Measurements from ENCODE around the gene SHB.
A peak's percentile ranks its signal among the peaks of the same experiment; 100 is the strongest.

The SHB gene

GRCh38 chr9:37902796-37903646 is 166.0 kb downstream of the SHB start:
- peaks cover 5 to 30% of the 10 kb centered on the region in 2 donors for H3K36me3 ChIP-seq (replicated peaks in 1 of 2; ENCODE audit: control insufficient read depth in 2 of 2, insufficient read depth in 2 of 2, low read length in 2 of 2)
- no peak overlapping the region for H3K27ac ChIP-seq (replicated peaks; ENCODE audit: low read length)
- H3K79me1 ChIP-seq (ENCODE audit: low read depth, low read length) = no peaks in the 10 kb centered on the region
- H4K8ac ChIP-seq (ENCODE audit: low read depth, low read length) = no peak overlapping the region
- H2BK12ac ChIP-seq (ENCODE audit: low read length) = no peak overlapping the region
- H3K4me3 ChIP-seq (ENCODE audit: low read length in 2 of 2) = peak overlapping the region; percentile 68 to 95
- H3K14ac ChIP-seq (ENCODE audit: low read length) = no peak overlapping the region
- H2AFZ ChIP-seq (ENCODE audit: low read length) = peak overlapping the region; percentile 100
- peak overlapping the region; percentile 96 for H3K9ac ChIP-seq (ENCODE audit: low read depth, low read length, poor library complexity)
- H4K91ac ChIP-seq (ENCODE audit: low read depth, low read length, poor library complexity) = no peak overlapping the region
- no peak overlapping the region for H2BK15ac ChIP-seq (ENCODE audit: low read length)
- H3K9me3 ChIP-seq (replicated peaks in 1 of 2; ENCODE audit: control insufficient read depth in 2 of 2, insufficient read depth in 1 of 2, low read depth in 1 of 2, low read length in 2 of 2) = no peaks in the 10 kb centered on the region
- peaks cover 8 to 14% of the 10 kb centered on the region in 2 donors for H3K4me1 ChIP-seq (ENCODE audit: control insufficient read depth in 2 of 2, insufficient read depth in 1 of 2, low read depth in 1 of 2, low read length in 2 of 2)
- H3K18ac ChIP-seq (ENCODE audit: low read length) = no peak overlapping the region
- H2AK5ac ChIP-seq (ENCODE audit: low read depth, low read length) = no peak overlapping the region
- WGBS, 2 donors (ENCODE audit: extremely low coverage in 2 of 2, insufficient read length in 2 of 2, insufficient replicate concordance in 1 of 2) = no CpG with 5 or more reads among the region's 17 CpGs
- H2BK5ac ChIP-seq (ENCODE audit: low read length) = peak overlapping the region; percentile 69
- no peak overlapping the region for H2BK120ac ChIP-seq (ENCODE audit: low read depth, low read length)
- H3K23ac ChIP-seq (ENCODE audit: low read depth, low read length, poor library complexity) = no peak overlapping the region
- no peaks in the 10 kb centered on the region for H3K27me3 ChIP-seq (ENCODE audit: control insufficient read depth in 3 of 3, insufficient read depth in 3 of 3, low read depth in 1 of 3, low read length in 3 of 3)
- peak; percentile 23 for DNase-seq (ENCODE audit: low spot score)
- H3K4ac ChIP-seq (ENCODE audit: low read length) = no peak overlapping the region
- H3K4me2 ChIP-seq (ENCODE audit: insufficient read depth, low read length, poor library complexity, severe bottlenecking) = peak overlapping the region; percentile 75

- DNase-seq (ENCODE audit: low spot score) = no peak
- no peaks in the 10 kb centered on the region for H3K79me1 ChIP-seq (ENCODE audit: low read depth, low read length)
- no peak overlapping the region for H3K4ac ChIP-seq (ENCODE audit: low read length)
- no peak overlapping the region for H4K8ac ChIP-seq (ENCODE audit: low read depth, low read length)
- H3K27me3 ChIP-seq (ENCODE audit: control insufficient read depth in 3 of 3, insufficient read depth in 3 of 3, low read depth in 1 of 3, low read length in 3 of 3) = no peaks in the 10 kb centered on the region
- no peak overlapping the region for H2AK5ac ChIP-seq (ENCODE audit: low read depth, low read length)
- no peak overlapping the region for H2BK12ac ChIP-seq (ENCODE audit: low read length)
- H2BK15ac ChIP-seq (ENCODE audit: low read length) = no peak overlapping the region
- H3K36me3 ChIP-seq (replicated peaks in 1 of 2; ENCODE audit: control insufficient read depth in 2 of 2, insufficient read depth in 2 of 2, low read length in 2 of 2) = peaks cover 5 to 35% of the 10 kb centered on the region in 2 donors
- H3K4me2 ChIP-seq (ENCODE audit: insufficient read depth, low read length, poor library complexity, severe bottlenecking) = no peak overlapping the region
- H2BK5ac ChIP-seq (ENCODE audit: low read length) = no peak overlapping the region
- H3K23ac ChIP-seq (ENCODE audit: low read depth, low read length, poor library complexity) = no peak overlapping the region
- no peak overlapping the region for H2BK120ac ChIP-seq (ENCODE audit: low read depth, low read length)
- no peak overlapping the region for H3K4me3 ChIP-seq (ENCODE audit: low read length in 2 of 2)
- H3K14ac ChIP-seq (ENCODE audit: low read length) = no peak overlapping the region
- H3K9me3 ChIP-seq (replicated peaks in 1 of 2; ENCODE audit: control insufficient read depth in 2 of 2, insufficient read depth in 1 of 2, low read depth in 1 of 2, low read length in 2 of 2) = no peaks in the 10 kb centered on the region
- H3K18ac ChIP-seq (ENCODE audit: low read length) = no peak overlapping the region
- no peak overlapping the region for H3K27ac ChIP-seq (replicated peaks; ENCODE audit: low read length)
- peaks cover 8 to 14% of the 10 kb centered on the region in 2 donors for H3K4me1 ChIP-seq (ENCODE audit: control insufficient read depth in 2 of 2, insufficient read depth in 1 of 2, low read depth in 1 of 2, low read length in 2 of 2)
- H4K91ac ChIP-seq (ENCODE audit: low read depth, low read length, poor library complexity) = no peak overlapping the region
- no peak overlapping the region for H3K9ac ChIP-seq (ENCODE audit: low read depth, low read length, poor library complexity)
- no peak overlapping the region for H2AFZ ChIP-seq (ENCODE audit: low read length)
These were observed 166.9 kb downstream of the SHB start for GRCh38 chr9:37902131-37902530.

- Histone ChIP-seq H2BK12ac (ENCODE audit: low read length) (no peak overlapping the region), H3K14ac (ENCODE audit: low read length) (no peak overlapping the region), H2BK120ac (ENCODE audit: low read depth, low read length) (no peak overlapping the region), H3K23ac (ENCODE audit: low read depth, low read length, poor library complexity) (no peak overlapping the region), H4K91ac (ENCODE audit: low read depth, low read length, poor library complexity) (no peak overlapping the region), H2AK5ac (ENCODE audit: low read depth, low read length) (no peak overlapping the region), H3K9me3 (replicated peaks in 1 of 2; ENCODE audit: control insufficient read depth in 2 of 2, insufficient read depth in 1 of 2, low read depth in 1 of 2, low read length in 2 of 2) (no peaks in the 10 kb centered on the region), H3K27me3 (ENCODE audit: control insufficient read depth in 3 of 3, insufficient read depth in 3 of 3, low read depth in 1 of 3, low read length in 3 of 3) (no peaks in the 10 kb centered on the region), H4K8ac (ENCODE audit: low read depth, low read length) (no peak overlapping the region), H3K27ac (replicated peaks; ENCODE audit: low read length) (no peak overlapping the region), H3K9ac (ENCODE audit: low read depth, low read length, poor library complexity) (no peak overlapping the region), H2AFZ (ENCODE audit: low read length) (no peak overlapping the region), H3K36me3 (replicated peaks in 1 of 2; ENCODE audit: control insufficient read depth in 2 of 2, insufficient read depth in 2 of 2, low read length in 2 of 2) (peaks cover 11 to 61% of the 10 kb centered on the region in 2 donors), H3K4me1 (ENCODE audit: control insufficient read depth in 2 of 2, insufficient read depth in 1 of 2, low read depth in 1 of 2, low read length in 2 of 2) (peaks cover 4 to 11% of the 10 kb centered on the region in 2 donors), H3K79me1 (ENCODE audit: low read depth, low read length) (peaks cover 2% of the 10 kb centered on the region), H3K4me3 (ENCODE audit: low read length in 2 of 2) (no peak overlapping the region), H3K4ac (ENCODE audit: low read length) (no peak overlapping the region), H2BK15ac (ENCODE audit: low read length) (no peak overlapping the region), H3K4me2 (ENCODE audit: insufficient read depth, low read length, poor library complexity, severe bottlenecking) (no peak overlapping the region), H3K18ac (ENCODE audit: low read length) (no peak overlapping the region), H2BK5ac (ENCODE audit: low read length) (no peak overlapping the region)
- DNase-seq (ENCODE audit: low spot score) = no peak
- no CpG with 5 or more reads among the region's 2 CpGs for WGBS, 2 donors (ENCODE audit: extremely low coverage in 2 of 2, insufficient read length in 2 of 2, insufficient replicate concordance in 1 of 2)
These were observed 170.0 kb downstream of the SHB start for GRCh38 chr9:37899041-37899440.

GRCh38 chr9:37897665-37898064 is 171.4 kb downstream of the SHB start:
- Histone ChIP-seq H3K4me2 (ENCODE audit: insufficient read depth, low read length, poor library complexity, severe bottlenecking) (no peak overlapping the region), H4K91ac (ENCODE audit: low read depth, low read length, poor library complexity) (no peak overlapping the region), H2BK5ac (ENCODE audit: low read length) (no peak overlapping the region), H3K4ac (ENCODE audit: low read length) (no peak overlapping the region), H3K27me3 (ENCODE audit: control insufficient read depth in 3 of 3, insufficient read depth in 3 of 3, low read depth in 1 of 3, low read length in 3 of 3) (no peaks in the 10 kb centered on the region), H3K79me1 (ENCODE audit: low read depth, low read length) (peaks cover 2% of the 10 kb centered on the region), H2BK12ac (ENCODE audit: low read length) (no peak overlapping the region), H3K23ac (ENCODE audit: low read depth, low read length, poor library complexity) (no peak overlapping the region), H3K9me3 (replicated peaks in 1 of 2; ENCODE audit: control insufficient read depth in 2 of 2, insufficient read depth in 1 of 2, low read depth in 1 of 2, low read length in 2 of 2) (no peaks in the 10 kb centered on the region), H3K4me3 (ENCODE audit: low read length in 2 of 2) (no peak overlapping the region), H3K27ac (replicated peaks; ENCODE audit: low read length) (no peak overlapping the region), H4K8ac (ENCODE audit: low read depth, low read length) (no peak overlapping the region), H3K14ac (ENCODE audit: low read length) (no peak overlapping the region), H3K9ac (ENCODE audit: low read depth, low read length, poor library complexity) (no peak overlapping the region), H3K4me1 (ENCODE audit: control insufficient read depth in 2 of 2, insufficient read depth in 1 of 2, low read depth in 1 of 2, low read length in 2 of 2) (peaks cover 0 to 4% of the 10 kb centered on the region in 2 donors), H2BK120ac (ENCODE audit: low read depth, low read length) (no peak overlapping the region), H2BK15ac (ENCODE audit: low read length) (no peak overlapping the region), H3K18ac (ENCODE audit: low read length) (no peak overlapping the region), H3K36me3 (replicated peaks in 1 of 2; ENCODE audit: control insufficient read depth in 2 of 2, insufficient read depth in 2 of 2, low read length in 2 of 2) (peaks cover 16 to 73% of the 10 kb centered on the region in 2 donors), H2AK5ac (ENCODE audit: low read depth, low read length) (no peak overlapping the region), H2AFZ (ENCODE audit: low read length) (no peak overlapping the region)
- DNase-seq (ENCODE audit: low spot score) = no peak
- WGBS, 2 donors (ENCODE audit: extremely low coverage in 2 of 2, insufficient read length in 2 of 2, insufficient replicate concordance in 1 of 2) = no CpG with 5 or more reads among the region's 2 CpGs
